Fibroblast of the aortic adventitia (primary cell): ENCODE measurements around the gene MMRN2. TPM values are rescaled to one million over a fixed set of nuclear protein-coding genes. Genes with fewer than 3 reads are reported as not detected.

Source experiments
- DNase-seq: peaks from one replicate; pipeline ENCODE4 v3.0.0-alpha.2; 2010; ENCODE audit warnings: low read depth
- H3K4me3 ChIP-seq: 2 replicates; pipeline ENCODE4 v1.5.1; 2011; ENCODE audit warnings: low read depth, mild to moderate bottlenecking, control low read depth, low read length, moderate library complexity
- small RNA-seq: library from RNA; depleted of rRNA; stranded (forward); fragments of <200 nt; gene quantifications from one replicate; pipeline ENCODE3, GENCODE V24; 2012
- total RNA-seq: library from RNA; depleted of rRNA; stranded (reverse); fragments of >200 nt; gene quantifications from 2 replicates; pipeline ENCODE4 v1.2.3, GENCODE V29; 2012; ENCODE audit warnings: low replicate concordance
- TF ChIP-seq, protein P1 (sequence below): IDR thresholded peaks from 2 replicates; pipeline ENCODE4 v1.5.1; 2011; ENCODE audit warnings: mild to moderate bottlenecking, low read length, control low read depth, inconsistent platforms; ENCODE audit not compliant: insufficient read depth

Gene MMRN2
- total RNA-seq, 1 donor: 5.4 TPM

DNA sequence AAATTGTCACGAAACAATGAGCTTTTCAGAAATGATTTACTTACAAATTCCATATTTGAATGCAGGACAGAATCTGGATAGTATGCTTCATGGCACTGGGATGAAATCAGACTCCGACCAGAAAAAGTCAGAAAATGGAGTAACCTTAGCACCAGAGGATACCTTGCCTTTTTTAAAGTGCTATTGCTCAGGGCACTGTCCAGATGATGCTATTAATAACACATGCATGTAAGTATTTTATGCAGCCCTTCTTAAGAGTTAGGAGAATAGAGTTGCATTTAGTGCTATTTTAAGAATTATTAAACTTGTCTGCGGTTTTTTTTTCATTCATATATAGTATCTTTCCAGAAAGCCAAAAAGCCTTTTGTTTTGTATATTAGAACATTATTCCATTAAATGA lies 67.4 kb downstream of the MMRN2 start:
- no peak for DNase-seq
- H3K4me3 ChIP-seq: no peak overlapping the region
- TF ChIP-seq, protein P1, sequence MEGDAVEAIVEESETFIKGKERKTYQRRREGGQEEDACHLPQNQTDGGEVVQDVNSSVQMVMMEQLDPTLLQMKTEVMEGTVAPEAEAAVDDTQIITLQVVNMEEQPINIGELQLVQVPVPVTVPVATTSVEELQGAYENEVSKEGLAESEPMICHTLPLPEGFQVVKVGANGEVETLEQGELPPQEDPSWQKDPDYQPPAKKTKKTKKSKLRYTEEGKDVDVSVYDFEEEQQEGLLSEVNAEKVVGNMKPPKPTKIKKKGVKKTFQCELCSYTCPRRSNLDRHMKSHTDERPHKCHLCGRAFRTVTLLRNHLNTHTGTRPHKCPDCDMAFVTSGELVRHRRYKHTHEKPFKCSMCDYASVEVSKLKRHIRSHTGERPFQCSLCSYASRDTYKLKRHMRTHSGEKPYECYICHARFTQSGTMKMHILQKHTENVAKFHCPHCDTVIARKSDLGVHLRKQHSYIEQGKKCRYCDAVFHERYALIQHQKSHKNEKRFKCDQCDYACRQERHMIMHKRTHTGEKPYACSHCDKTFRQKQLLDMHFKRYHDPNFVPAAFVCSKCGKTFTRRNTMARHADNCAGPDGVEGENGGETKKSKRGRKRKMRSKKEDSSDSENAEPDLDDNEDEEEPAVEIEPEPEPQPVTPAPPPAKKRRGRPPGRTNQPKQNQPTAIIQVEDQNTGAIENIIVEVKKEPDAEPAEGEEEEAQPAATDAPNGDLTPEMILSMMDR: no peak

DNA sequence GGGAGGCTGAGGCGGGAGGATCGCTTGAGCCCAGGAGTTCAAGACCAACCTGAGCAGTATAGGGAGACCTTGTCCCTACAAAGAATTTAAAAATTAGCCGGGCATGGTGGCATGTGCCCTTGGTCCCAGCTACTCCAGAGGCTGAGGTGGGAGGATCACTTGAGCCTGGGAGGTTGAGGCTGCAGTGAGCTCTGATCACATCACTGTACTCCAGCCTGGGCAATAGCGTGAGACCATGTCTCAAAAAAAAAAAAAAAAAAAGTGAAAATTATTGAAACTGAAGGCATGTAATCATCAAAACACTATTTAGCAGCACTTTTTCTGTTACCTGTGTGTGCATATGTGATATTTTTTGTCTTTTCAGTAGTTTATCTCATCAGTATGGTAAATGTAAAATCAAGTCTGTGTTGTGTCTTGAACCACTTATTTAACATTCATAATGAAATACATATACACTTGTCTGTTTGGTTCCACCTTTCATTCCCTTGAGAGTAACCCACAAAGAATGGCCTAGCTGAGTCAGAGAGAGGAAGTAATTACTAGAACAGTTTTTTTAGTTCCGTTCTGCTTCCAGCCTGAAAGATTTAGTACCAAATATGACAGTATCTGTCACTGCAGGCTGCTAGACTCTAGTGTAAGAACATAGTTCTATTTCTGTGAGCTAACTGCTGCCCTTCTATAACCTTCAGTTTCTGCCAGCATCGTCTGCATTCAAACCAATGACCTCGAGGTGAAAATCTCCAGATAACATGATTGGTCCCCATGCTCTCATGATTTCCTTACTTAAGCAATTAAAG lies 68.6 kb downstream of the MMRN2 start:
- TF ChIP-seq, protein P1: no peak
- peak; percentile 62 for DNase-seq
- no peak overlapping the region for H3K4me3 ChIP-seq

Small RNA genes lying within 50 kb of the gene (small RNA-seq; reads per million reads assigned to genes)
- not detected for gene BMS1P3
- gene RNU1-19P: 0.51 reads per million

Other genes with a start within 250 kb of the MMRN2 start
- gene BMPR1A, start 201.0 kb downstream of the MMRN2 start, total RNA-seq: 57.8 and 74.7 TPM in 2 replicates
- 2.8 and 18.2 TPM in 2 replicates for gene SNCG, start 984 bp upstream of the MMRN2 start, total RNA-seq
- gene ADIRF, start 10.9 kb upstream of the MMRN2 start, total RNA-seq: 37.8 and 48.4 TPM in 2 replicates
- gene FAM25A, start 62.7 kb upstream of the MMRN2 start, total RNA-seq: not detected in 2 replicates
- 137 and 346 TPM in 2 replicates for gene GLUD1, start 137.2 kb upstream of the MMRN2 start, total RNA-seq
- gene SHLD2, start 137.6 kb upstream of the MMRN2 start, total RNA-seq: 19.8 and 45.7 TPM in 2 replicates